Uterus (tissue), 2 donors: Measurements from ENCODE around the gene CIROP.

Experiments used
- POLR2A ChIP-seq, 2 donors: fragments of 450-650 bp; IDR thresholded peaks; one replicate each; pipeline ENCODE4 v1.6.1; 2016; ENCODE audit warnings: antibody characterized with exemption in 2 of 2, mild to moderate bottlenecking in 1 of 2, moderate library complexity in 1 of 2
- TF ChIP-seq, protein P1 (sequence below), 4 experiments: fragments of 200-600 bp in 2 of 4; fragments of 450-650 bp in 2 of 4; sonication (generic) in 2 of 4; IDR thresholded peaks; one replicate each; pipeline ENCODE4 v1.5.1; 2016 to 2019; ENCODE audit warnings: antibody characterized with exemption in 4 of 4, mild to moderate bottlenecking in 2 of 4, moderate library complexity in 1 of 4

DNA sequence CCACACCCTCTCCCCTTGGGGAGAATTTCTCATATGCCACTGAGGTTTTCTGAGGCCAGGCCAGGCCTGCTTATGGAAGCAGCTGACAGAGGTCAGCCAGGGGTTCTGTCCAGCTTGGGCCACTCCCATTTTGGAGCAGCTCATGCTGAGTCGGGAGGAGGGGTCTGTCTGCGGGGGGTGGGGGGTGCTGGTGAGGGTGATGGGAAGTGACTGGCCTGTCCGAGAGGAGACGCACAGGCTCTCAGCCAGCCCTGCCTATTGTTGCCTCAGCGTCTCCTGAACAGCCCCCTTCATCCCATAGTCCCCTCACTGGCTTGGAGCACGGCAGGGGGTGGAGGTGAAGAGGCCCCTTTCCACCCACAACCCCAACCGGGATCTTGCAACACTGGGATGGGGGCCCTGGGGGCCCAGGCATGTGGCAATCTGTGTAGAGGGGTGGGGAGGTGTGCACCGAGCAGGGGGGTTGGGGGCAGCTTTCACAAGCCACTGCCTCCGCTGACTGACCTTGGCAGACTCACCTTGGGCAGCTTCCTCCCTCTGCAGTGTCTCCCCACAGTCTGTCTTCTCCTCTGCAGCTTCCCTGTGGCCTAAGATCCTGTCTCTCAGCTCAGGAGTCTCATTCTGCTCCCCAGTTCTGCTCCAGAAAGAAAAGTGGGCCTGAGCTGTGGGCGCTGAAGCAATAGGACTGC, 8.8 kb upstream of the CIROP start:
- TF ChIP-seq, protein P1, sequence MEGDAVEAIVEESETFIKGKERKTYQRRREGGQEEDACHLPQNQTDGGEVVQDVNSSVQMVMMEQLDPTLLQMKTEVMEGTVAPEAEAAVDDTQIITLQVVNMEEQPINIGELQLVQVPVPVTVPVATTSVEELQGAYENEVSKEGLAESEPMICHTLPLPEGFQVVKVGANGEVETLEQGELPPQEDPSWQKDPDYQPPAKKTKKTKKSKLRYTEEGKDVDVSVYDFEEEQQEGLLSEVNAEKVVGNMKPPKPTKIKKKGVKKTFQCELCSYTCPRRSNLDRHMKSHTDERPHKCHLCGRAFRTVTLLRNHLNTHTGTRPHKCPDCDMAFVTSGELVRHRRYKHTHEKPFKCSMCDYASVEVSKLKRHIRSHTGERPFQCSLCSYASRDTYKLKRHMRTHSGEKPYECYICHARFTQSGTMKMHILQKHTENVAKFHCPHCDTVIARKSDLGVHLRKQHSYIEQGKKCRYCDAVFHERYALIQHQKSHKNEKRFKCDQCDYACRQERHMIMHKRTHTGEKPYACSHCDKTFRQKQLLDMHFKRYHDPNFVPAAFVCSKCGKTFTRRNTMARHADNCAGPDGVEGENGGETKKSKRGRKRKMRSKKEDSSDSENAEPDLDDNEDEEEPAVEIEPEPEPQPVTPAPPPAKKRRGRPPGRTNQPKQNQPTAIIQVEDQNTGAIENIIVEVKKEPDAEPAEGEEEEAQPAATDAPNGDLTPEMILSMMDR (IDR thresholded peaks at IDR 0.05), result no peak
- TF ChIP-seq POLR2A (IDR thresholded peaks at IDR 0.05), result no peak
